ENCODE data around the gene ZKSCAN3. TPM values are rescaled to one million over a fixed set of nuclear protein-coding genes. Genes with fewer than 3 reads are reported as not detected.

Gene ZKSCAN3
- total RNA-seq, 1 experiment from 2014 or later = 2.7 TPM

- ChIA-PET POLR2A (interaction anchor here (1.3 to 3.0 kb wide), 4 partner anchors 9 to 16 kb away, joined by 4 to 19 read pairs (median 4); no protein-coding TSS in a partner anchor), CTCF (interaction anchor here (0.6 to 1.0 kb wide), 3 partner anchors 16 to 1924 kb away, joined by 3 read pairs; no protein-coding TSS in a partner anchor)
- H3K27ac Mint-ChIP-seq (ENCODE audit: low read depth, unreplicated experiment) = no peak overlapping the region
Measured at GRCh38 chr6:28371706-28372451, 22.1 kb downstream of the ZKSCAN3 start.

GRCh38 chr6:28373925-28374324 is 24.2 kb downstream of the ZKSCAN3 start:
- BruUV-seq (replicated peaks) = no TSS peak
- intact Hi-C loops (cut with micrococcal nuclease) = no loop called here
- CTCF ChIA-PET = no interaction called here
- H3K27ac Mint-ChIP-seq (ENCODE audit: low read depth, unreplicated experiment) = no peak overlapping the region
- H3K9me3 Mint-ChIP-seq (ENCODE audit: unreplicated experiment) = no peaks in the 10 kb centered on the region
- H3K4me1 Mint-ChIP-seq (ENCODE audit: insufficient read depth, unreplicated experiment) = no peaks in the 10 kb centered on the region
- H3K36me3 Mint-ChIP-seq (ENCODE audit: insufficient read depth, unreplicated experiment) = peaks cover 9% of the 10 kb centered on the region
- POLR2A ChIA-PET = no interaction called here
- H3K27me3 Mint-ChIP-seq (ENCODE audit: insufficient read depth, unreplicated experiment) = no peaks in the 10 kb centered on the region
- DNase-seq (ENCODE audit: unreplicated experiment) = no peak
- no peak for TF ChIP-seq CTCF (IDR thresholded peaks at IDR 0.05; ENCODE audit: unreplicated experiment)
- no peak overlapping the region for H3K4me3 Mint-ChIP-seq (ENCODE audit: unreplicated experiment)

More at GRCh38 chr6:28371706-28372451, 22.1 kb downstream of the ZKSCAN3 start:
- H3K36me3 Mint-ChIP-seq (ENCODE audit: insufficient read depth, unreplicated experiment) = no peaks in the 10 kb centered on the region
- H3K27me3 Mint-ChIP-seq (ENCODE audit: insufficient read depth, unreplicated experiment) = no peaks in the 10 kb centered on the region
- H3K4me3 Mint-ChIP-seq (ENCODE audit: unreplicated experiment) = no peak overlapping the region
- intact Hi-C loops (cut with micrococcal nuclease) = no loop called here
- no peaks in the 10 kb centered on the region for H3K4me1 Mint-ChIP-seq (ENCODE audit: insufficient read depth, unreplicated experiment)
- no TSS peak for BruUV-seq (replicated peaks)
- no peak for TF ChIP-seq CTCF (IDR thresholded peaks at IDR 0.05; ENCODE audit: unreplicated experiment)
- no peak for DNase-seq (ENCODE audit: unreplicated experiment)
- no peaks in the 10 kb centered on the region for H3K9me3 Mint-ChIP-seq (ENCODE audit: unreplicated experiment)

GRCh38 chr6:28377879-28378278 is 28.1 kb downstream of the ZKSCAN3 start:
- Mint-ChIP-seq H3K27ac (ENCODE audit: low read depth, unreplicated experiment) (no peak overlapping the region), H3K4me1 (ENCODE audit: insufficient read depth, unreplicated experiment) (peaks cover 9% of the 10 kb centered on the region)
- CTCF ChIA-PET = interaction anchor here (1.1 to 1.5 kb wide), 2 partner anchors 16 to 21 kb away, joined by 3 to 5 read pairs; no protein-coding TSS in a partner anchor

More at GRCh38 chr6:28377879-28378278, 28.1 kb downstream of the ZKSCAN3 start:
- POLR2A ChIA-PET = interaction anchor here (1.6 kb wide), 1 partner anchor 22 kb away, joined by 5 read pairs; no protein-coding TSS in a partner anchor
- no peak for TF ChIP-seq CTCF (IDR thresholded peaks at IDR 0.05; ENCODE audit: unreplicated experiment)
- Mint-ChIP-seq H3K27me3 (ENCODE audit: insufficient read depth, unreplicated experiment) (no peaks in the 10 kb centered on the region), H3K9me3 (ENCODE audit: unreplicated experiment) (peaks cover 14% of the 10 kb centered on the region), H3K36me3 (ENCODE audit: insufficient read depth, unreplicated experiment) (peaks cover 24% of the 10 kb centered on the region), H3K4me3 (ENCODE audit: unreplicated experiment) (no peak overlapping the region)
- intact Hi-C loops (cut with micrococcal nuclease) = no loop called here
- BruUV-seq (replicated peaks) = no TSS peak
- DNase-seq (ENCODE audit: unreplicated experiment) = no peak
